AG04449 (cell line): ENCODE results near the gene VTN.

ENCODE experiments used
- CTCF ChIA-PET: fragments of 350-600 bp; formaldehyde crosslinking; extraction: SDS; loops from one replicate; lab custom pipeline; 2021; ENCODE audit warnings: antibody characterized with exemption; lab: Yijun Ruan, JAX
- POLR2A ChIA-PET: fragments of 400-600, 350-600 bp; formaldehyde crosslinking; extraction: SDS; loops from one replicate; lab custom pipeline; 2020; ENCODE audit warnings: antibody characterized with exemption, inconsistent platforms; lab: Yijun Ruan, JAX
- DNase-seq: peaks from one replicate; pipeline ENCODE4 v3.0.0-alpha.2; 2010; ENCODE audit warnings: low read depth, low spot score
- H3K4me3 ChIP-seq: 2 replicates; pipeline ENCODE4 v1.5.1; 2011; ENCODE audit warnings: low read depth, mild to moderate bottlenecking, control low read depth, low read length
- CTCF ChIP-seq: IDR thresholded peaks from one replicate; pipeline ENCODE4 v1.5.1; 2011; ENCODE audit warnings: mild to moderate bottlenecking, moderate library complexity, low read length, control low read depth, inconsistent platforms; ENCODE audit not compliant: insufficient read depth; ENCODE audit errors: missing control alignments

Gene VTN

GRCh38 chr17:28364665-28365363 is 5.3 kb downstream of the VTN start, which contains the start of gene SEBOX:
Gene SEBOX, minus strand, starts transcription at chr17:28365199. Its CDS starts 48 bp downstream, at chr17:28365151.
- TF ChIP-seq CTCF, result no peak
- ChIA-PET CTCF (no interaction called here), POLR2A (interaction anchor here (1.0 kb wide), 1 partner anchor 18 kb away, joined by 3 read pairs; no protein-coding TSS in a partner anchor)
- DNase-seq, result no peak
- no peak within 1 kb of the TSS for H3K4me3 ChIP-seq

GRCh38 chr17:28363776-28364650 is 6.1 kb downstream of the VTN start:
- POLR2A ChIA-PET, result interaction anchor here (1.0 kb wide), 1 partner anchor 17 kb away, joined by 3 read pairs; no protein-coding TSS in a partner anchor
- no peak overlapping the region for H3K4me3 ChIP-seq
- no peak for TF ChIP-seq CTCF
- no peak for DNase-seq
- CTCF ChIA-PET, result no interaction called here

GRCh38 chr17:28363186-28363585 is 6.9 kb downstream of the VTN start:
- ChIA-PET CTCF (no interaction called here), POLR2A (no interaction called here)

GRCh38 chr17:28357901-28358197 is 12.3 kb downstream of the VTN start:
- no peak for DNase-seq

More at GRCh38 chr17:28363186-28363585, 6.9 kb downstream of the VTN start:
- H3K4me3 ChIP-seq, result no peak overlapping the region
- DNase-seq, result no peak
- no peak for TF ChIP-seq CTCF

GRCh38 chr17:28357061-28357900 is 12.8 kb downstream of the VTN start, which contains the start of gene POLDIP2:
Gene POLDIP2, minus strand, starts transcription at chr17:28357527. Its CDS starts 79 bp downstream, at chr17:28357448.
- peak within 1 kb of the TSS; percentile 95 for H3K4me3 ChIP-seq
- peak; percentile 51 for DNase-seq
- TF ChIP-seq CTCF, result no peak
- ChIA-PET POLR2A (interaction anchor here (0.5 to 1.9 kb wide), 9 partner anchors 9 to 880 kb away, joined by 3 to 26 read pairs (median 9); partner anchors contain the start of genes IFT20, SARM1, TNFAIP1 and VTN), CTCF (interaction anchor here (0.8 to 3.4 kb wide), 10 partner anchors 9 to 552 kb away, joined by 3 to 20 read pairs (median 4); partner anchors contain the start of genes IFT20 and TNFAIP1)

More at GRCh38 chr17:28357901-28358197, 12.3 kb downstream of the VTN start:
- no peak for TF ChIP-seq CTCF
- POLR2A ChIA-PET, result interaction anchor here (0.5 to 1.9 kb wide), 8 partner anchors 9 to 880 kb away, joined by 3 to 26 read pairs (median 12); partner anchors contain the start of genes IFT20, SARM1, TNFAIP1 and VTN
- CTCF ChIA-PET, result interaction anchor here (1.4 to 3.4 kb wide), 5 partner anchors 9 to 59 kb away, joined by 4 to 20 read pairs (median 5); partner anchors contain the start of genes IFT20 and TNFAIP1
- peak overlapping the region; percentile 95 for H3K4me3 ChIP-seq
